Nephron (organoid): ENCODE results near the gene PRDM10.

Source experiments
- H3K27ac Mint-ChIP-seq, 3 experiments: 2 replicates each; pipeline ENCODE4 v1.8.0; 2020; ENCODE audit warnings: mixed read lengths in 3 of 3, mild to moderate bottlenecking in 2 of 3, moderate library complexity in 1 of 3
- H3K27me3 Mint-ChIP-seq: 2 replicates; pipeline ENCODE4 v1.8.0; 2021; ENCODE audit warnings: low read depth, mild to moderate bottlenecking, moderate library complexity, mixed read lengths
- H3K36me3 Mint-ChIP-seq: 2 replicates; pipeline ENCODE4 v1.8.0; 2020; ENCODE audit warnings: low read depth, mixed read lengths
- H3K4me1 Mint-ChIP-seq: 2 replicates; pipeline ENCODE4 v1.8.0; 2020; ENCODE audit warnings: mixed read lengths
- H3K4me3 Mint-ChIP-seq, 3 experiments: 2 replicates each; pipeline ENCODE4 v1.8.0; 2020; ENCODE audit warnings: mild to moderate bottlenecking in 3 of 3, mixed read lengths in 3 of 3, moderate library complexity in 2 of 3
- H3K9me3 Mint-ChIP-seq: 2 replicates; pipeline ENCODE4 v1.8.0; 2020; ENCODE audit warnings: mixed read lengths
- TF ChIP-seq, protein P1 (sequence below), 3 experiments: fragments of 200-600 bp; sonication (generic); IDR thresholded peaks; one replicate each; pipeline ENCODE4 v1.5.0; 2021; ENCODE audit warnings: antibody characterized with exemption in 3 of 3; ENCODE audit not compliant: unreplicated experiment in 3 of 3

Gene PRDM10

GRCh38 chr11:129922674-129923073, 80.0 kb downstream of the PRDM10 start:
- Mint-ChIP-seq H3K36me3 (peaks cover 36% of the 10 kb centered on the region), H3K4me3 (no peak overlapping the region), H3K27me3 (no peaks in the 10 kb centered on the region), H3K4me1 (no peaks in the 10 kb centered on the region), H3K9me3 (no peaks in the 10 kb centered on the region), H3K27ac (no peak overlapping the region)
- TF ChIP-seq, protein P1, sequence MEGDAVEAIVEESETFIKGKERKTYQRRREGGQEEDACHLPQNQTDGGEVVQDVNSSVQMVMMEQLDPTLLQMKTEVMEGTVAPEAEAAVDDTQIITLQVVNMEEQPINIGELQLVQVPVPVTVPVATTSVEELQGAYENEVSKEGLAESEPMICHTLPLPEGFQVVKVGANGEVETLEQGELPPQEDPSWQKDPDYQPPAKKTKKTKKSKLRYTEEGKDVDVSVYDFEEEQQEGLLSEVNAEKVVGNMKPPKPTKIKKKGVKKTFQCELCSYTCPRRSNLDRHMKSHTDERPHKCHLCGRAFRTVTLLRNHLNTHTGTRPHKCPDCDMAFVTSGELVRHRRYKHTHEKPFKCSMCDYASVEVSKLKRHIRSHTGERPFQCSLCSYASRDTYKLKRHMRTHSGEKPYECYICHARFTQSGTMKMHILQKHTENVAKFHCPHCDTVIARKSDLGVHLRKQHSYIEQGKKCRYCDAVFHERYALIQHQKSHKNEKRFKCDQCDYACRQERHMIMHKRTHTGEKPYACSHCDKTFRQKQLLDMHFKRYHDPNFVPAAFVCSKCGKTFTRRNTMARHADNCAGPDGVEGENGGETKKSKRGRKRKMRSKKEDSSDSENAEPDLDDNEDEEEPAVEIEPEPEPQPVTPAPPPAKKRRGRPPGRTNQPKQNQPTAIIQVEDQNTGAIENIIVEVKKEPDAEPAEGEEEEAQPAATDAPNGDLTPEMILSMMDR (IDR thresholded peaks at IDR 0.05; ENCODE audit: unreplicated experiment in 3 of 3), result no peak

DNA sequence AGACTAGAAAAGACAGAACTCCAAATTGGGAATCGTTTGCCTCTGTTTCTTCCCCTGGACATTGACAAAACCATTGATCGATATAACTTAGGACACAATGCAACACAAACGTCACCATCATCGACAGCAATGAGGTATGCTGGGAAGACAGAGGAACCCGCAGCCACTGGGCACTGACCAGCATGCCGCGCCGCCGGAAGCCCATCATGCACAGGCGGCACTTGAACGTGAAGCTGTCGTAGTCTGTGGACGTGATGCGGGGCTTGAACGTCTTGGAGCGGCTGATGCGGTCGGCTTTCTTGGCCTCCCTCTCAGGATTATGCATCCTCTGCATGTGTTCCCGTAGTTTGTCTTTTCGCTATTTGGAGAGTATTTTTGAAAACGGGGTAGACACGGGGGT, 84.3 kb downstream of the PRDM10 start:
- TF ChIP-seq, protein P1 (IDR thresholded peaks at IDR 0.05; ENCODE audit: unreplicated experiment in 3 of 3), result no peak
- H3K36me3 Mint-ChIP-seq, result peaks cover 31% of the 10 kb centered on the region
- H3K9me3 Mint-ChIP-seq, result no peaks in the 10 kb centered on the region
- H3K27ac Mint-ChIP-seq, result no peak overlapping the region
- no peak overlapping the region for H3K4me3 Mint-ChIP-seq
- no peaks in the 10 kb centered on the region for H3K4me1 Mint-ChIP-seq
- no peaks in the 10 kb centered on the region for H3K27me3 Mint-ChIP-seq

DNA sequence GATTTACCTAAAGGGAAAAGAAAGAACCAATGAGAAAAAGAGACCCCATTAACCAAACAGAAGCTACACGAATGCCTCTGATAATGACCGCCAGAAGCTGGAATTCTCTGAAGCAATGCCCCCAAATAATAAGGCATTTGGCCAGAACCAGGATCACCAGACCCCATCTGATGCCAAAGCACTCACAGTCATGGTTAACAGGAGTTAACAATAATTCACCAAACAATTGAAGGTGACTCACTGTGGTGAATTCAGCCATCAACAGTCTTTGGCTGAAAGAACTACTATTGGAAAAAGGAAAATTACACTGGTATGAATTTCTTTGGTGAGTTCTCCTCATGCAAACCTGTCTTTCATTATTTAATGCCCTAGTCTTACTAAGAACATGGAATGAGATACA, 85.4 kb downstream of the PRDM10 start:
- Mint-ChIP-seq H3K4me1 (no peaks in the 10 kb centered on the region), H3K27ac (no peak overlapping the region), H3K4me3 (no peak overlapping the region), H3K36me3 (peaks cover 33% of the 10 kb centered on the region), H3K27me3 (no peaks in the 10 kb centered on the region), H3K9me3 (no peaks in the 10 kb centered on the region)
- TF ChIP-seq, protein P1 (IDR thresholded peaks at IDR 0.05; ENCODE audit: unreplicated experiment in 3 of 3), result no peak

GRCh38 chr11:129911298-129911697, 91.3 kb downstream of the PRDM10 start:
- Mint-ChIP-seq H3K27ac (no peak overlapping the region), H3K36me3 (peaks cover 38% of the 10 kb centered on the region), H3K27me3 (no peaks in the 10 kb centered on the region), H3K4me1 (no peaks in the 10 kb centered on the region), H3K9me3 (no peaks in the 10 kb centered on the region), H3K4me3 (no peak overlapping the region)
- TF ChIP-seq, protein P1 (IDR thresholded peaks at IDR 0.05; ENCODE audit: unreplicated experiment in 3 of 3), result no peak

DNA sequence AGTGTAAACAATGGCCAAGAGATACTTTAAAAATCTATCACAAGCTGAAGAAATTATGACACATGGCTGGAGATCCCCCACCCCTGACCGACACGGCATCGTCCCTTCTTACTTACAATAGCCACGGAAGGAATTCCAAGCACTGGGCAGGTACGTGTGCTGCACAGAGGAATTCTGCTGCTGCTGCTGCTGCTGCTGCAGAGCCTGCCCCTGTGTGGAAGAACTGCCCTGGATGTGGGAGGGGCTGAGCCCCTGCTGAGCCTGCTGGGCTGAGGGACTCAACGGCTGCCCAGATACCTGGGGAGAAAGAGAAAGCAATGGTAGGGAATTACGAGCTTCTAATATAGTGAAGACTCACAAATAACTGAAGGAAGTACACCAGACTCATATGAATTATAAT, 92.3 kb downstream of the PRDM10 start:
- Mint-ChIP-seq H3K4me1 (no peaks in the 10 kb centered on the region), H3K36me3 (peaks cover 46% of the 10 kb centered on the region), H3K9me3 (no peaks in the 10 kb centered on the region), H3K27me3 (no peaks in the 10 kb centered on the region), H3K4me3 (no peak overlapping the region), H3K27ac (no peak overlapping the region)
- TF ChIP-seq, protein P1 (IDR thresholded peaks at IDR 0.05; ENCODE audit: unreplicated experiment in 3 of 3), result no peak

- Mint-ChIP-seq H3K4me1 (no peaks in the 10 kb centered on the region), H3K27ac (no peak overlapping the region), H3K27me3 (no peaks in the 10 kb centered on the region), H3K9me3 (no peaks in the 10 kb centered on the region), H3K36me3 (peaks cover 49% of the 10 kb centered on the region), H3K4me3 (no peak overlapping the region)
- TF ChIP-seq, protein P1 (IDR thresholded peaks at IDR 0.05; ENCODE audit: unreplicated experiment in 3 of 3), result no peak
Measured at GRCh38 chr11:129905402-129905801, 97.2 kb downstream of the PRDM10 start.
